ENCODE results near the gene ARHGAP5. TPM values are rescaled to one million over a fixed set of nuclear protein-coding genes. Genes with fewer than 3 reads are reported as not detected.

ARHGAP5 gene
- total RNA-seq (2014; rRNA removed; shearing (Covaris generic)) (7.6 and 8.1 TPM in 2 replicates), total RNA-seq (2022) (19.8 and 20.4 TPM in 2 replicates), Bru-seq, nascent RNA (percentile 65 among the genes with signal in this experiment), BruChase-seq, experiment 1, labeled RNA remaining after a 6-hour chase (percentile 65 among the genes with signal in this experiment), BruChase-seq, experiment 2, labeled RNA remaining after a 2-hour chase (percentile 72 among the genes with signal in this experiment)
- long read RNA-seq, partial matches to known transcripts: 0 of 4 reads
- long read RNA-seq, other reads (novel, unspliced or antisense): 4 of 4 reads

DNA sequence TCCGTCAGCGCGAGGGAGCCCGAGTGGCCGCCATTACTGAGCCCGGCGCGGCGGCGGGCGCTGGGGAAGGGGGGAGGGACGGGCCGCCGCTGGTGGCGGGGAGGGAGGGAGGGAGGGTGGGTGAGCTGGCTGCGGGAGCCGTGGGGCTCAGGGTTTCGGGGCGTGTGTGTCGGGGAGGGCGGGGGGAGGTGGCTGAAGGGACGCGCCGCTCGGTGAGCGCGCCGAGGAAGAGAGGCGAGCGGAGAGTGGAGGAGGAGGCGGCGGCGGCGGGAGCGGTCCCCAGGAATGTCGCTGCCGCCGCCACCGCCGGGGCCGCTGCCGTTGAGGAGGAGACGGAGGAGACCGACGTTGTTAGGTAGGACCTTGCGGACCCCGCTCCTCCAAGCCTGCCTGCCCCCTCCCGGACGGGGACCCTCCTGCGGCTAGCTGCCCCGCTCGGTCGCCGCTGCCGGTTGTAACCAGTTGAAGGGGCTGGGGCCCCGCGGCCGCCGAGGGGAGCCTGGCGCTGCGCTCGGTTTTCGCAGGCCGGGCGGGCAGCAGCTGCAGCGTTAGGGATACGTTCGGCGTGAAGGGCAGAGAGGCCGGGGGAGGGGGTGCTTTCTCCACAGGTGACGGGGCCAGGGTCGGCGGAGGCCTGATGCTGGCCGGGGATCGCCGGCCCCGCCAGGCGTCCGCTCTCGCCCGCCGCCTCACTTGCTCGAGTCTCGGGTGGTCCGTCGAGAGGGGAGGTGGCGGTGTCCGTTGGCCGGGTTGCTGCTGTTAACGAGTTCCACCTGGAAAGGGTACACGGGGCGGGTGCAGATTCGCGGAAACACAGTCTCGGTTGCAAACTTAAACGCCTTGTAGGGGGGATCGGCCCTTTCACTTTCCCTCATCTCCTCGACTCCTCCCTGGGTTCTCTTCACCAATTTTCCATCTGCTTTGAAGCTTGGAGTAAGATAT lies at the start of gene ARHGAP5:
Gene ARHGAP5, plus strand, starts transcription at position 224 of the 942 bp plus-strand sequence. CDS start 13,366 bp downstream, outside the sequence.
- Histone ChIP-seq H3K4me3 (ENCODE audit: low read depth, low read length, poor library complexity, severe bottlenecking) (peak within 1 kb of the TSS; percentile 84), H4K20me1 (ENCODE audit: insufficient read depth, low read length) (peaks cover 13% of the 10 kb centered on the region; the same call in 1 of the 2 replicates), H2AFZ (ENCODE audit: low read length) (peak within 1 kb of the TSS; percentile 71), H3K79me2 (ENCODE audit: insufficient read depth, low read depth, low read length) (no peaks in the 10 kb centered on the region), H3K27ac (ENCODE audit: low read depth, low read length, poor library complexity, severe bottlenecking) (no peak within 1 kb of the TSS), H3K9me3 (ENCODE audit: low read length) (no peaks in the 10 kb centered on the region), H3K4me2 (ENCODE audit: low read length) (peak within 1 kb of the TSS; percentile 86), H3K36me3 (ENCODE audit: insufficient read depth, low read length) (no peaks in the 10 kb centered on the region), H3K9me2 (ENCODE audit: insufficient read depth, low read length) (no peaks in the 10 kb centered on the region), H3K4me1 (ENCODE audit: insufficient read depth, low read length, poor library complexity, severe bottlenecking) (peaks cover 11% of the 10 kb centered on the region)
- BruUV-seq (replicated peaks): no TSS peak
- CTCF ChIA-PET (ENCODE audit: unreplicated experiment): interaction anchor here (0.6 kb wide), 1 partner anchor 114 kb away, joined by 11 read pairs; no protein-coding TSS in a partner anchor
- DNase-seq (ENCODE audit: low spot score): peak; percentile 59
- TF ChIP-seq EZH2phosphoT487 (IDR thresholded peaks at IDR 0.05; ENCODE audit: borderline replicate concordance, low read depth, low read length) (no peak), CTCF (conservative IDR thresholded peaks at IDR 0.05; ENCODE audit: low read length) (no peak)
- POLR2A ChIA-PET: interaction anchor here (0.7 to 1.5 kb wide), 4 partner anchors 21 to 182 kb away, joined by 3 read pairs; no protein-coding TSS in a partner anchor
- intact Hi-C loops (cut with micrococcal nuclease; ENCODE audit: unreplicated experiment): loop anchor here (5.0 to 10.0 kb wide), 3 partner anchors 153 to 1513 kb away; partner anchors contain the start of gene NUBPL

DNA sequence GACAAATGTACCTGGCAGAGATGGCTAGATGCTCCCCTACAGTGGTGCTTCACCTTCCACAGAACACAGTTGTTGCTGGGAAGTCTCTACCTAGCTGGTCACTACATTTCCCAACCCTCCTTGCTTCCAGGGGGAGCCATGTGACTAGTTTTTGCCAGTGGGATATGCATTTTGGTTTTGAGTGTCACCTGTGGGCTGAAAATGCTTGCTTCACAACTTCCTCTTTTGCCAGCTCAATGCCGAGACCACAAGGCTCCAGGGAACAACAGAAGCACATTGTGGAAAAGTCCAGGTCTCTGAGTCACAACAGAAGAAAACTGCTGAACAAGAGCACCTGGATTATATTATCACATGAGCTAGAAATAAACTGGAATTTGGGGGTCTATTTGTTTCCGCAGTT lies 48.5 kb upstream of the ARHGAP5 start:
- Histone ChIP-seq H3K79me2 (ENCODE audit: insufficient read depth, low read depth, low read length) (no peaks in the 10 kb centered on the region), H3K4me2 (ENCODE audit: low read length) (no peak overlapping the region), H3K36me3 (ENCODE audit: insufficient read depth, low read length) (no peaks in the 10 kb centered on the region), H3K9me2 (ENCODE audit: insufficient read depth, low read length) (no peaks in the 10 kb centered on the region), H3K4me3 (ENCODE audit: low read depth, low read length, poor library complexity, severe bottlenecking) (no peak overlapping the region), H3K9me3 (ENCODE audit: low read length) (no peaks in the 10 kb centered on the region), H4K20me1 (ENCODE audit: insufficient read depth, low read length) (no peaks in the 10 kb centered on the region), H2AFZ (ENCODE audit: low read length) (no peak overlapping the region), H3K4me1 (ENCODE audit: insufficient read depth, low read length, poor library complexity, severe bottlenecking) (no peaks in the 10 kb centered on the region), H3K27ac (ENCODE audit: low read depth, low read length, poor library complexity, severe bottlenecking) (no peak overlapping the region)
- TF ChIP-seq EZH2phosphoT487 (IDR thresholded peaks at IDR 0.05; ENCODE audit: borderline replicate concordance, low read depth, low read length) (no peak), CTCF (conservative IDR thresholded peaks at IDR 0.05; ENCODE audit: low read length) (no peak)
- intact Hi-C loops (cut with micrococcal nuclease; ENCODE audit: unreplicated experiment): no loop called here
- CTCF ChIA-PET (ENCODE audit: unreplicated experiment): no interaction called here
- BruUV-seq (replicated peaks): no TSS peak
- peak; percentile 1 for DNase-seq (ENCODE audit: low spot score)
- POLR2A ChIA-PET: interaction anchor here (0.5 to 0.7 kb wide), 2 partner anchors 25 to 1863 kb away, joined by 3 read pairs; no protein-coding TSS in a partner anchor

Data from OCI-LY7 (cell line).